ENCODE results near the gene STXBP6.

Gene STXBP6

DNA sequence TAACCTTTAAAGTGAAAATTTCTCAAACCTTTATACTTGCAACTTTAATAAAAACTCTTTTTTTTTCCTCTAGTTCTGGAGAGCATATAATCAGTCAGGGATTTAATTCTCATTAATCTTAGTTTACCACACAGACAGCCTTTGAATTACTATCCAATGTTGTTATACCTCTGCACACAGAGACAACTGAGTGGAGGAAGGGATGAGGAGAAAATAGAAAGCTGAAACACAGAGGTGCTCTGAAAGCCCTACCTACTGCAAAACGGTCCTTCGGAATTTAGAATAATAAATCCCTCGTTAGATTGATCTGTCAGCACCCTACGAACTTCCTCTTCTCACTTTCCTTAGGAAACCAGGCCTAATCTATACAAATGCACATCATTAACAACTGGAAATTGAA, 122.1 kb downstream of the STXBP6 start:
- no peak for DNase-seq (ENCODE audit: low read depth, low spot score)

DNA sequence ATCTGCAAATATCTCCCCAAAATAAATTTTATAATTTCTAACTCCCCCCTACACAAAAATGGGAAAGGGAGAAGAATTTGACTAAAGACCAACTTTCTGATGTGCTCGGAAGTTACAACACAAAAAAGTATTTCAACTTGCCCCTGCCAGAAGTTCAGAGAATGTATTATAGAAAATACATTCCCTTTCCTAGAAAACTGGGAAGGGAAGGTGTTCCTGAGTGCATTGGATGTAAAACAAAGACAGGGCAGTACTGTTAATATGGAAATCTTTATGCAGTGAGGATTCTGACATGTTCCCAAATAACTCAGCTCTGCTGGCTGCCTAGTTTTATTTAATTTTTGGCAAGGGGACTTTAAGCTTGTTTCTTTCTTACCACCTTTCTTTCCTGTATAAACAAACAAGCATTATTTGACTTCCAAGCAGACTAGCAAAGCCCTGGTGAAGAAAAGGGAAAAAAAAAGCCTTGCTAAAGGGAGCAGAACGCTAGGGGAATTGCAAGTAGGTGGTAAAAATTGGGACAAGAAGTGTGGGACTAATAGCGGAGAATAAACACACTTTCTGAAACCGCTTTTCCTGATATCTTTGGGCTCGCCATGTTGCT, 124.1 kb downstream of the STXBP6 start:
- no peak overlapping the region for H3K27ac ChIP-seq
- DNase-seq (ENCODE audit: low read depth, low spot score): no peak

More for the DNA sequence above, 122.1 kb downstream of the STXBP6 start:
- H3K27ac ChIP-seq: no peak overlapping the region

DNA sequence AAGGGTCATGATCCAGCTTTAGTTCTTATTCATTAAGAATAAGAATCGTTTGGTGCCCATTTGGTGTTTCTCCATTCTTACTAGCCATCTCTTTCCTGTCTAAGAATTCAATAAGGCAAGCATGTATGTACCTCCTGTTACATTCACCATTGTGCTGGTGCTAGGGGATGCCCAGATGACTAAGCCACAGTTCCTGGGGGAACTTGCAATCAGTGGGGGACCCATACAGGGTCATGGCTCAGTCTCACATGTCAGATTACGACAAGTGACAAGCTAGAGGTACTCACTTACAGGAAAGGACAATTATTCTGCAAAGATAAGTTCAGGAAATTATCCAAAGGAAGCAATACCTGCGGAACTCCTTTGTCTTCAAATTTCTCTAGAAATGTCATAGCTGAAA, 125.4 kb downstream of the STXBP6 start:
- no peak for DNase-seq (ENCODE audit: low read depth, low spot score)
- H3K27ac ChIP-seq: no peak overlapping the region

DNA sequence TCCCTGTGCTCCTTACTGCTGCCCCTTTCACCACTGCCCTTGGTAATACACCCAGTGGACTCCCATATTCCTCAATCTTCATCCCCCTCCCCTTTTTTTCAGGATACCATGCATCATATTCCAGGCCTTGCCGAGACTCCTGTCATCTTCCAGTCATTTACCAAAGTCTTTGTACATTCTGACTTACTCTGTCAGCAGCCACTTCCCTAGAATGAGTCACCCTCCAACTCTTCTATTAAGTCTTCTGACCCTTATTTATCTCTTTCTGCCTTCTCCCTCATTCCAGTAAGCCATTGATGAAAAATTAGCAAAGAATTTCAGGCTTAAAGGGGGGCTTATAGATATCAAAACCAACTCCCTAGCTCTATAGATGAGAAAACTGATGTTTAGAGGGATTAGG, 128.0 kb downstream of the STXBP6 start:
- no peak overlapping the region for H3K27ac ChIP-seq
- DNase-seq (ENCODE audit: low read depth, low spot score): no peak

DNA sequence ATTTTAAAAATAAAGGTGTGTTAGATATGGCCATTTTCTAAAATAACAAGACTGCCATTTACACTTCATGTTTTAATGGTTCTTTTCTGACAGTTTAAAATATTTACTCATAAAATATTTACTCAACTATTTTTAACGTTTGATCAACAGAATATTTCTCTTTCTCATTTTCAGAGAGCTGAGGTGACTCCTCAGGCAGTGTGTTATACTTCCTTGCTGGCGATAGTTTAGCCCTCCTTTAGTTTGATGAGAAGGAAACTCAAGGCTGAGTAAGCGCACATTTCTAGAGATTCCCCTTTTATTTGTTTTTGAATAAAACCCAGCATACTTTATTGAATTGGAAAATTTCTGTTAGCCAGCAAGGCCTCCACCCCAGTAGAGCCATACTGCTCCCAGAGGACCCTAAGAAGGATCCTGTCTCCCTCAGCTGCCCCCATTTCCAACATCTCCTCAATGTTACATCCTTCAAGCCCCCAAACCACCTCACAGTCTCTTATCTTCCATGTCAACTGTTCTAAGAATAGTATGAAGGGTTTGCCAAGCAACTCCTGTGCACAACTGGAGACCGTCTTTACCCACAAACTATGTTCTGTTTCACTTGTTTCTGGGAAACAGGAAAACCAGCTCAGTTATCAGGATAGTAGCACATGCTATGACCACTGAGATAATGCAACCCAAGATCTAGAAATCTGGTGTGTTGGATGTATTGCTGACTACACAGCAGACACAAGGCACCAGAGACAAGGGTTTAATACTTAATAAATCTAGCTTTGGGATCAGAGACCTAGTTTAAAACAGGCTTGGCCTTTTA, 129.5 kb downstream of the STXBP6 start:
- DNase-seq (ENCODE audit: low read depth, low spot score): no peak
- no peak overlapping the region for H3K27ac ChIP-seq

DNA sequence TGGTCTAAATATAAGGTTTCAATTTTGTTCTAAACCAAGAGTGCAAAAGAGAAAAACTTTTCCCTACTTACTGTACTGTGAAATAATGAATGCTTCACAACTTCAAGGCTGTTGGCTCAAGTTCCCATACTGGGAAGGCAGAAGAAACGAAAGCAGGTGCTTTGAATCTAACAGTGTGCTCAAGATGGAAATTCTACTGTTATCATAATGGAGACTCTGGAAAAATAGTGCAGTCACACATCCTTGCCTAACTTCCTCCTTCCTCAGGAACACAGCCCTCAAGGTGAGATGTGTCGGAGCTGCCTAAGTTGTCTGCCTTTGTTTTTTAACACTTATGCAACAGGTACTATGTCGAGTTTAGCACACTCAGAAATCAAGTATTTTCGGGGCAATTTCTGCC, 131.1 kb downstream of the STXBP6 start:
- no peak overlapping the region for H3K27ac ChIP-seq
- DNase-seq (ENCODE audit: low read depth, low spot score): no peak

DNA sequence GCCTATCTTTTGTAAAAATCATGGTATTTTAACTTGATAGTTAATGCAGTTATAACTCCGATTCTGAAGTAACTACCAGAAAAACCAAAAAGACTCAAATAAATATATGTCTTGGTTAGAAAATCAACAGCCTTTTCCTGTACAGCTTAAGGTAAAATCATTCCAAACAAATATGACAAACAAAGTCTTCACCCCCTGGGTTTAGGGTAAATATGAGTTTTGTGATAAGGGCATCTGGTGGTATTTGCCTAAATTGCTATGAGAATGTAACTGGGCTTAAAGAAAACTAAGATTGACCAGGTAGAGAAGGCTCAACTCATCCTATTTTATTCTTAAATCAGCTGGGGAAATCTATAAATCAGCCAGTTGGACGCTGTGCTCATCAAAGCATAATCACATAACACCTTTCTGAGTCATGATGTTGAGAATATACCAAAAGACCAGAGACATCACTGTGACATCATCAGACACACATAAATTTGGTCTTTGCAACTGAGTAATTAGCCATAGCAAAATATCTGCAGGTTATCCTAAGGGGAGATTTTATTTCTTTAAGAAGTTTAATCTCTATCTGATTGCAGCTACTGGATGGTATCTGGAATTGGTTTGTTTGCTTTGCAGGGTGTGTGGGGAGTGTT, 133.9 kb downstream of the STXBP6 start:
- no peak overlapping the region for H3K27ac ChIP-seq
- no peak for DNase-seq (ENCODE audit: low read depth, low spot score)

DNA sequence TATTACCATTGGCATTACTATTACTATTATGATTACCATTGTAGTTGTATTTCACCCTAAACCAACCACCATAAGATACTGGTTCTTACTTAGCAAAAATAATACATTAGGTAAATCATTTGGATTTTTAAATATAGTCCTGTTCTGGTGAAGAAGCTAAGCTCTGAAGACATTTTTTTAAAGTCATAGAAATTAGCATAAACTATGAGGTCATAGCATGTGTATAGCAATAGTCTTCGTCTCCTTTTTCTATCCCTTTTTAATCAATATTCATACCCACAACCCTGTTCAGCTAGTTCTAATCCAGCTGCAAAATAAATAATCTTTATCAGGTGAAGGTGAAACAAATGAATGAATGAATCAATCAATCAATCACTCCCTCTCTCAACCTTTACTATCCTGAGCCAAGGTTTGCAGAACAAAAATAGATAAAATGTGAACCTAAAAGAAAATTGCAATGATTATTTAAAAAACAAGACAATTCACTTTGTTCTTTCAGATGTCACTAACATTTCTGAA, 134.5 kb downstream of the STXBP6 start:
- H3K27ac ChIP-seq: no peak overlapping the region
- DNase-seq (ENCODE audit: low read depth, low spot score): no peak

DNA sequence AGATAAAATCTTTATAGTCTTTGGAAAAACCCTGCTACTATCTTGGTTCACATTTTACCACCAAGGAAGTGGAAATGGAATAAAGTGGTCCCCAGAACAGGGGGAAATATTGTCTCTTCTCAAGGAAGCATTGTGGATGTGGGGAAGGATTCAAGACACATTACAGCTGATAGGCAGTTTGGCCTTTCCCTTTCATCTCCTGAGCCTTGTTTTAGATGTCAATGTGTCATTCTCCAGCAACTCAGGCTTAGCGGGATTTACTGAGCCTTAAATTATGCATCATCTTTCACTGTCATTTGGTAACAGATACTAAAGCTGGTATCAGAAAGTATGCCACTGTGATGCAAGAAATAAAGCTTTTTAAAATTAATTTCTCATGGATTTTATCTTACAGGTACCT, 136.2 kb downstream of the STXBP6 start:
- DNase-seq (ENCODE audit: low read depth, low spot score): no peak
- H3K27ac ChIP-seq: no peak overlapping the region

DNA sequence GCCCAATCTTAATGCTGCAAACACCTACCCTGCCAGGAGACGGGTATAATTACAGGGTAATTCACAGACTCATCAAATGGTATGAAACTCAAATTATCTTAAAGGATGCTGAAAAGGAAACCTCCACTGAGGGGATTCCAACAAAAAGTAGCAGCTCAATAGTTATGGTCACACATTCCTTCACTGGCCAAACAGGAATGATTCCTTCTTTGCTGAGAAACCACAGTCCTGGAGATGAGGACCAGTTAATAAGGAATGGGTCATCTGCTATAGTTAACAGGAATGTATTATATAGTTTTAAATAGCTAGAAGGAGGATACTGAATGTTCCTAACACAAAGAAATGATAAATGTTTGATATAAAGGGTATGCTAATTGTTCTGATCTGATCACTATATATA, 136.9 kb downstream of the STXBP6 start:
- H3K27ac ChIP-seq: no peak overlapping the region
- no peak for DNase-seq (ENCODE audit: low read depth, low spot score)

DNA sequence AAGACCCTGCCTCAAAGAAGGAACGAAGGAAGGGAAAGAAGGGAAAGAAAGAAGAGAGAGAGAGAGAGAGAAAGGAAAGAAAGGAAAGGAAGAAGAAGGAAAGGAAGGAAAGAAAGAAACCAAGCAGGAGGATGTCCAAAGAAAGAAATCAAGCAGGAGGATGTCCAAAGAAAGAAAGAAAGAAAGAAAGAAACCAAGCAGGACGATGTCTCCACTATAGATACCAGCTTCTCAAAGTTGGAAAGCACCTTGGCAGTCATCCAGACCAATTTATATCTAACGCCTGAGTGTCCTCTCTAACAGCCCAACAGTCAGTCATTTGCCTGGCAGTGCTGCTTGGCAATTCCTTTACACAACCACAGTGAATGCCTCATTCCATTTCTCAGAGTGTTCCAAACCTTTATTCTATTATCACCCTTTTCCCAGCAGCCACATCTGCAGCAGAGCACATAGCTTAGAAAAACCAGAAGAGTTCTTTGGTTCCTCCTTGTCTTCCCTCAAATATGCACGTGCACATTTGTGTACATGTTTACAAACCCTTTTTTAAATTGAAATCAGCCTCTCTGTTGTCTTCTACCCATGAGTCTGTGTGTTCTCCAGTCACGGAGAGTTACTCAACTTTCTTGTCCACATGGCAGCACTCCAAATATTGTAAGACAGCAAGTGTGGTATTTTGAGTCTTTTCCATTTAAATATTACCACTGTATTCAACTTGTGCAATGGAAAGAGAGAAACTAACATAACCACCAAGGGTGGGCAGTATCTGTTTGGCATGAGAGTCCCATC, 138.4 kb downstream of the STXBP6 start:
- DNase-seq (ENCODE audit: low read depth, low spot score): no peak
- no peak overlapping the region for H3K27ac ChIP-seq

DNA sequence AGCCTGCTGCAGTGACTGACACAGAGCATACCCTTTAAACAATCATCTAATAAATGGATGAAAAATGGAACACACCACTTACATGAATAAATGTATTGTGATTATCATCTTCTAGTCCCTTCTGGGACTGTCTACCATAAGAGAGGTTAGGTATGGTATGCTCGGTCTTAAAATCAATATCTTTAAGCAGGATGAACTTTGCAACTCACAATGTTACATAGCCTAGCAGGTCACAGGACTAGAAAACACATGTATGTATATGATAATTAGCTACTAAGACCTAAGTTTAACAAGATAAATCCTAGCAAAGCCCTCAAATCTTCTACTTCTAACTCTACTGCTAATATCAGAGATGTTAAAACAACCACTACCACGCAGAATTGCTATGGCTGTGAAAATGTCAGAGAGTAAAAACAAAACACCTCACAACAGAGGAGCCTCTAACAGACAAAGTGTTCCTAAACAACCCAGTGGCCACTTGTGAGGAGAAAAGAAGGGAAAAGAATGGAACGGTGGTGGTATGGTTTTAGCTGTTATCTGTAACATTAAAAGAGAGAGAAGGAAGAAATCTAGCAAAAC, 139.4 kb downstream of the STXBP6 start:
- H3K27ac ChIP-seq: no peak overlapping the region
- no peak for DNase-seq (ENCODE audit: low read depth, low spot score)

DNA sequence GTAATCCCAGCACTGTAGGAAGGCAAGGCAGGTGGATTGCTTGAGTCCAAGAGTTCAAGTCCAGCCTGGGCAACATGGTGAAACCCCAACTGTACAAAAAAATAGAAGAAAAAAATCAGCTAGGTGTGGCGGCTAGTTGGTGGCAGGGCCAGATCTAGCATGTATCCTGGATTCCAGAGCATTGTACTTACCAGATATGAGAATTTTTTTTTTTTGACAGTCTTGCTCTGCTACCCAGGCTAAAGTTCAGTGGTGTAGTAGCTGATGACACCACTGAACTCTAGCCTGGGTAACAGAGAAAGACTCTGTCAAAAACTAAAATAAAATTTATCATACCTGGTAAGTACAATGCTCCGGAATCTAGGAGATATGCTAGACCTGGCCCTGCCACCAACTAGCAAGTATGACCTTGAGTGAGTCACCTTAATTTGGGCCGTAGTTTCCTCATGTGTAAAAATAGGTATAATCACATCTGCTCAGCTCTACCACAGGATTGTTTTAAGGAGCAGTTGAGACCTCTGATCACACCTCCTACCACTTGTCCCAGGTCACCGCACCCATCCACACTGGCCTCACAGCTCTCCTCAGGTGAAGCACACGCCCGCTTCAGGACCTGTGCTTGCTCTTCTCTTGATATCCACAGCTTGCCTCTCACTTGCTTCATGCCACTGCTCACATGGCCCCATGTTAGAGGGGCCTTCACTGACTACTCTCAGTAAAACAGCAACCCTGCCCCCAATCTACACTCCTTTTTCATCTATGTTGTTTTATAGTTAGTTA, 140.2 kb downstream of the STXBP6 start:
- no peak overlapping the region for H3K27ac ChIP-seq
- no peak for DNase-seq (ENCODE audit: low read depth, low spot score)

DNA sequence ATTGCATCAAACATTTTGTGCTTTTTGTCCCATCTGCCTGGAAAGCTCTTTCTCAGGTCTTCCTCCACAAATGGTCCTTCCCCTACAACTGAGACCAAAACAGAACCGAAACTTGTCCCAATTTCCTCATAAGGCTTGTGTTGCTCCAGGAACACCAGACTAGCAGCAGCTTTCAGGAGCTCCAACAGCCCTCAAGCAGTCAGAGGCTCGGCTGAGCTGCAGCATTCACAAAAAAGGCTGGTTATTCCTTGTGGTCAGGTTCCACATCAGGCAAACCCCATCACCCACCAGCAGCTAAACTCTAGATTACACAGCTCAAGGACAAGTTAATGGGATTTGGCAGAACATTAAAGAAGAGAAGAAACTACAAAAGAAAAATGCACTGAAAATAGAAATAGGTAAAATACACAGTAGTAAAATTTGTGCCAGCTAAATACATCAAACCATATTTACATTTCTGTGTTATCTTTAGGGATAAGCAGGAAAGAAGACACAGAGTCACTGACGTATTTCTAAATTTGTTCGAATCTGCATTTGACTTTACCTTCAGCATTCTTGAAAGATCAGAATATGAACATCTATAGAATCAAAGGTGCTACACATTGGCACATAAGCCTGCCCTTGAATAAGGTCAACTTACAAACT, 141.2 kb downstream of the STXBP6 start:
- H3K27ac ChIP-seq: no peak overlapping the region
- no peak for DNase-seq (ENCODE audit: low read depth, low spot score)

DNA sequence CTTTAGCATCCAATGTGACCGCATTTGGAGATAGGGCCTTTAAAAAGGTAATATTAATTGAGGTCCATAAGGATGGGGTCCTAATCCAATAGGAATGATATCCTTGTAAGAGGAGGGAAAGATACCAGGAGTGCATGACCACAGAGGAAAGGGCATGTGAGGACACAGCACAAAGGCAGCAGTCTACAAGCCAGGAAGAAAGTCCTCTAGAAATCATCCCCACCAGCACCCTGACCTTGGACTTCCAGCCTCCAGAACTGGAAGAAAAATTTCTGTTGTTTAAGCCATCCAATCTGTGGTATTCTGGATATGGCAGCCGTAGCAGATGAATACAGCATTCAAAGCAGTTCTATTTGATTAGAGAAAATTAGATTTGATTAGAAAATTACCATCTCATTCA, 145.4 kb downstream of the STXBP6 start:
- no peak overlapping the region for H3K27ac ChIP-seq
- DNase-seq (ENCODE audit: low read depth, low spot score): no peak

DNA sequence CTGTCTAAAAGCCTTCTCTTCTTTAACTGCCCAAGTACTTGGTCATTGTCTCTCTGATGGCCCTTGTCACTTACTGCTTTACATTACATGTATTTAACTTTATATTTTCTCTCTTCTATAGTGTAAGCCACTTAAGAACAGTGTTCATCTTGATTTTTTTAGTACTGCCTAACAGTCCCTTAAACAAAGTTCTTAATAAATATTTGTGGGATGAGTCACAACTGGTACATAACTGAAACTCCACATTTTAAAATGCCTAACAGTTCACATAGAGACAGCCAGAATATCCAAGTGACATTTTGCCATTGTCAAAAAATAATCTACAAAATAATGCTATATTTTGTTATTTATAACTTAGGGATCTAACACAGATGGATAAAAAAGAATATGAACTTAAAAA, 146.6 kb downstream of the STXBP6 start:
- DNase-seq (ENCODE audit: low read depth, low spot score): no peak
- no peak overlapping the region for H3K27ac ChIP-seq

DNA sequence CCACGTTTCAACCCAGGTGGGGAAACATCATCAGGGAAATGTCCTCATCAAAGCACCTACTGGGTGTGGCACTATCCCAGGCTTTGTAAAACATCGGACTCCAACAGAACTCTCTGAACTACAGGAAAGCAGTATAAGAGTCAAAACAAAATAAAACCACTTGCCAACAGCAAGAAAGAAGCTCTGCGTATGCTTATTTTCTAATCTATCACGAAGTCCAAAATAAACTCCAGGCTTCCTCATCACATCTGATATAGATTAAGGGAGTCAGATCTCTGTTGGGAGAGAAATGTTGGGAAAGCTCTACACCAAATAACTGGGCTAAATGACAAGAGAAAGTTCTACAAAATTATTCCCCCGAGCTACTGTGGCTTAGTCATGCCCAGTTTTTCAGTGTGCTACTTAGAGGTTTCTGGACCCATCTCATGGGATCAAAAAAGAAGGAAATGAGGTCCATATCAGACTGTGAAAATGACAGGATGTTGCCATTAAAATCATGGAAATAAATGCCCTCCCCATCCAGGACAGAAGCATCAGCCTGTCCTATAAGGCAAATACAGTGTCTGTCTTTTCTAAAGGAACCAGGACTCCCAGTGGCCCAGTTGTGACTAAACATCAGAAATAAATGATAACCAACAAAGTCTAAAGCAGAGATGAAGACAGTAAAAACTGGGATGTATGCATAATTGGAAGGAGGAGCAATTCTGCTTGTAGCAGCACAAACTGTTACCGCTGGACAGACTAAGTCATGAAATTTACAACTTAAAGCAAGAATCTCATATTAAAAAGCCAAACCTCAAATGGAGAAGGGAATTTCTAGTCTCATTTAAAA, 149.5 kb downstream of the STXBP6 start:
- no peak overlapping the region for H3K27ac ChIP-seq

DNA sequence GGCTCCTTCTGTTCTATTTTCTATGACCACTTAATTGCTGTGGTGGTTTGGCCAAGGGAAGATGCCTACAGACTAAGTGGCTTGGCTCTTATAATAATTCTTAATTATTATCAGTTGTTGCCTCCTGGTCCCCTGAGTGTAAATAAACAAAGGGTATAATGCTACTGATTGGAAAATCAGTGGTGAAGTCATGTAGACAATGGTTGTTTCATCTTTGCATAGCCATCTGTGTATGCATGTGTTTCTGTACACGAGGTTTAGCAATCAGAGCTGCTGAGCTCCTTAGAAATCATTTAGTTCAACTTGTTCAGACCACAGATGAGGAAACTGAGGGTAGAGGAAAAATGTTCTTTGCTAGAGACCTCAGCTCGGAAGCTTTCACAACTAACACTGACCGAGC, 152.2 kb downstream of the STXBP6 start:
- no peak for DNase-seq (ENCODE audit: low read depth, low spot score)
- H3K27ac ChIP-seq: no peak overlapping the region

More for the DNA sequence above, 149.5 kb downstream of the STXBP6 start:
- DNase-seq (ENCODE audit: low read depth, low spot score): no peak

Measured in epithelial cell of prostate (primary cell).